Right cardiac atrium (tissue), 5 donors: ENCODE results near the gene SYNPR. TPM values are rescaled to one million over a fixed set of nuclear protein-coding genes. Genes with fewer than 3 reads are reported as not detected.
A peak's percentile ranks its signal among the peaks of the same experiment; 100 is the strongest.
"Not testable (repeated sequence)": the region's sequence is repeated elsewhere in the genome, so short reads cannot be mapped to it uniquely, and the experiment has no call there.

ENCODE experiments used
- ATAC-seq, 2 donors: fragments of 200-7000 bp; cut with Tn5 transposase; one replicate each; pipeline versions ENCODE4 v1.8.0 to v1.9.1; 2020; ENCODE audit warnings: moderate library complexity in 2 of 2, mild to moderate bottlenecking in 1 of 2
- DNase-seq, 3 donors: peaks; one replicate each; pipeline ENCODE4 v3.0.0-alpha.2; 2020
- H3K27ac ChIP-seq: one replicate; pipeline ENCODE4 v1.5.1; 2013; ENCODE audit warnings: mild to moderate bottlenecking, low read length, control low read depth, moderate library complexity
- H3K27me3 ChIP-seq: one replicate; pipeline ENCODE4 v1.6.1; 2013; ENCODE audit not compliant: control insufficient read depth, insufficient read depth
- H3K4me1 ChIP-seq: one replicate; pipeline ENCODE4 v1.6.1; 2013; ENCODE audit warnings: low read length; ENCODE audit not compliant: control insufficient read depth, insufficient read depth
- H3K4me3 ChIP-seq: one replicate; pipeline ENCODE4 v1.5.1; 2013; ENCODE audit warnings: low read length, control low read depth
- H3K9me3 ChIP-seq: one replicate; pipeline ENCODE4 v1.6.1; 2013; ENCODE audit warnings: low read length; ENCODE audit not compliant: control insufficient read depth
- WGBS: extraction: QIAGEN DNeasy Blood & Tissue Kit; methylation state at CpG from one replicate; pipeline ENCODE4 v1.1.7; 2013; 5-methylcytosine and 5-hydroxymethylcytosine counted together
- intact Hi-C, 4 donors: fragments of 100-400 bp; cut with DNase I; formaldehyde crosslinking; loops; one replicate each; pipeline versions ENCODE4 v1.11.0 to v1.14.0; 2022 to 2023
- polyA plus RNA-seq: library from polyadenylated mRNA; stranded (reverse); fragments of 200-250 nt; gene quantifications from one replicate; pipeline ENCODE4 v1.2.3, GENCODE V29; 2013
- total RNA-seq, 4 donors: library from RNA; stranded (reverse); fragmentation: NEBNext Ultra II Directional; extraction: Animal tissue kit (Norgen Biotek cat#: 25700); gene quantifications; one replicate each; pipeline ENCODE4 v1.2.1, GENCODE V29; 2021
- donor health status: healthy with polysubstance abuse.
- donor health status: DM: no; HTN: yes; CAD: no.
- donor health status: DM: no; HTN: no; CAD: no.
- donor health status: DM: no; HTN: yes; CAD: no; lungs with severe emphysema.
- donor health status: DM: yes; HTN: yes; CAD: no.

The SYNPR gene
- total and polyA plus RNA-seq, 5 donors: 3.8 to 14.4 (median 8.2) TPM

DNA sequence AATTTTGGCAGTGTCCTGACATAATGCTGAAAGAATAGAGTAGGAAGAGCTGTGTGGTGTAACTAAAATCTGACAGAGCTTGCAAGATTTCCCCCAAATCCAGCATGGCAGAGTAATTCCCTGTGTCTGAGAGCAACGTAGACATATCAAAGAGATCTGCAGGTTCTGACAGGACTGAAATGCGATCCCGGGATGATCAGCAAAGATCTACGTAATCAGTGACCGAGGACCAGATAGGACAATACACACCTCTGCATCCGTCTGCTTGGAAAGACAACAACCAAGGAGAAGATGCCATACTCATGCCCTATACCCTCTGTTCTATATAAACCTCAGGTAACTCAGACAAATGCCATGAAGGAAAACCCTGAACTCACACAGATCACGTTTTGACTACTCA, 26.6 kb upstream of the SYNPR start:
- intact Hi-C loops: no loop called here
- H3K27ac ChIP-seq: no peak overlapping the region
- H3K4me1 ChIP-seq: no peaks in the 10 kb centered on the region
- H3K9me3 ChIP-seq: no peaks in the 10 kb centered on the region
- H3K27me3 ChIP-seq: no peaks in the 10 kb centered on the region
- 57% methylated on average over 7 of the region's 7 CpGs for WGBS
- DNase-seq (no peak), ATAC-seq (no peak)
- H3K4me3 ChIP-seq: no peak overlapping the region

DNA sequence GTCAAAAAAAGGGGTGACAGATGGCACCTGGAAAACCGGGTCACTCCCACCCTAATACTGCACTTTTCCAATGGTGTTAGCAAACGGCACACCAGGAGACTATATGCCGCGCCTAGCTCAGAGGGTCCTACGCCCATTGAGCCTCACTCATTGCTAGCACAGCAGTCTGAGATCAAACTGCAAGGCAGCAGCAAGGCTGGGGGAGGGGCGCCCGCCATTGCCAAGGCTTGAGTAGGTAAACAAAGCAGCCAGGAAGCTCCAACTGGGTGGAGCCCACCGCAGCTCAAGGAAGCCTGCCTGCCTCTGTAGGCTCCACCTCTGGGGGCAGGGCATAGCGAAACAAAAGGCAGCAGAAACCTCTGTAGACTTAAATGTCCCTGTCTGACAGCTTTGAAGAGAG, 22.3 kb upstream of the SYNPR start:
- DNase-seq, H3K4me3 ChIP-seq, intact Hi-C loops, H3K4me1 ChIP-seq, H3K9me3 ChIP-seq, H3K27me3 ChIP-seq, H3K27ac ChIP-seq, ATAC-seq: not testable (repeated sequence)
- 82% methylated on average over 9 of the region's 9 CpGs for WGBS

DNA sequence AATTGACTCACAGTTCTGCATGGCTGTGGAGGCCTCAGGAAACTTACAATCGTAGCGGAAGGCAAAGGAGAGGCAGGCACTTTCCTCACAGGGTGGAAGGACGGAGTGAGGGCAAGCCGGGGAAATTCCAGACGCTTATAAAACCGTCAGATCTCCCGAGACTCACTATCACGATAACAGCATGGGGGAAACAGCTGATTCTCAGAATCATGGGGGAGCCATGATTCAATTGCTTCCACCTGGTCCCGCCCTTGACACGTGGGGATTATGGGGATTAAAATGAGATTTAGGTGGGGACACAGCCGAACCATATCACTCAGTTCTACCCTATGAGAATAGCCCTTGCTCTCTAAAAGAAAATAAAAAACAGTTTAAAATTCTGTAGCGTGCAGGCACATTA, 13.4 kb upstream of the SYNPR start:
- Histone ChIP-seq H3K27ac (no peak overlapping the region), H3K4me1 (no peaks in the 10 kb centered on the region), H3K4me3 (no peak overlapping the region), H3K9me3 (no peaks in the 10 kb centered on the region), H3K27me3 (no peaks in the 10 kb centered on the region)
- DNase-seq: no peak
- intact Hi-C loops: no loop called here
- no peak for ATAC-seq
- 71% methylated on average over 12 of the region's 12 CpGs for WGBS

DNA sequence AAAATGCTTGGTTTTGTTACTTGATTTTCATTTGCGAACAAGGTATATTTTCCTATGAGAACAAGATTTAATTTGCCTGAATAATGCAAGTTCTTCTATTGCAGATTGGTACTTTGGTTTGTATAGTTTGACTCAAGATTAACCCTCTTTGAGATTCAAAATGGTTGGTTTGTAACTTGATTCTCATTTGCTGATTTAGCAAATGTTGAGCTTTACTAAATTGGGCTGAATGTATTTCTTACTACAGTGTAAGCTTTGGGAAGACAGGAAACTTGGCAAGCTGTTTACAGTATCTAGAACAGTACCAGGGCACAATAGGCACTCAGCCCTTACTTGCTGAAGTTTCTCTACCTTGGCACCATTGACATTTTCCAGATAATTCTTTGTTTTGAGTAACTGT, 3.7 kb upstream of the SYNPR start:
- intact Hi-C loops: no loop called here
- Histone ChIP-seq H3K9me3 (no peaks in the 10 kb centered on the region), H3K4me1 (no peaks in the 10 kb centered on the region), H3K4me3 (no peak overlapping the region), H3K27me3 (no peaks in the 10 kb centered on the region), H3K27ac (no peak overlapping the region)
- no peak for ATAC-seq
- no peak for DNase-seq
- 93% methylated on average over 1 of the region's 1 CpG for WGBS

DNA sequence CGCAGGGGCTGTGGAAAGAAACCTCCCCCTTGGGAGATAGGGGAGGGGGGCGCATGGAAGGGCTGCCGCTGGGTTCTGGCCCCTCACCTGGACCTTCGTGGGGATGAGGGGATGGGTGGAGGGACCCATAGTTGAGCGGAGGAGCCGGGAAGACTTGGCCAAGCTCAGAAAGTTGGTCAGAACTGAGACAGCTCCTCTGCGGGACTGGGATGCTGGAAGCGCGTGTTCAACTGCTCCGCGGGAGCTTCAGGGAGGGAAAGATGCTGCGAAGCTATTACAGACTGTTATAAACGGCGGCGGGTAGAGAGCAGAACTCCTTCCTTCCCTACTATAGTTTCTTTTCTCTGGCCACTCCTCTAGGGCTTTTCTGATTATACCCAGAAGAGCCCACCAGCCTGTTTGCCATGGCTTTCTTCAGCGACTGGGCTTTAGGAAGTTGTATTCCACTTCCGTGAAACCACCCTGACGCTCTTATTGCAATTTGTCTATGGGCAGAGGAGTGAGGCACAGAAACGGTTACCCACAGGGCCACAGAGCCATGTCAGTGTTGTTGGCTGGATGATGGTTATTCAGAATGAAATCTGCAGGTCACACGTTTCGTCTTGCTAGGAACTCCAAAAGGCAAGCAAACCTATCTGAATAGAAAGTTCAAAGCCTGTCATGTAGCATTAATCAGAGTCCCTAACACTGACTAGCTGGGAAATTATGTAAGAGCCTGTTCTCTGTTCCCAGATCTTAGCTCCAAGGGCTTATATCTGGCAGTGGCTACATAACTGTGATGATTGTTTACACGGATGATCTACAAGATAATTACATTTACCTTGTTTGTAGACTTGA, 1.1 kb downstream of the SYNPR start:
- no peak for DNase-seq
- H3K9me3 ChIP-seq: no peaks in the 10 kb centered on the region
- H3K27ac ChIP-seq: no peak overlapping the region
- intact Hi-C loops: no loop called here
- ATAC-seq: peak in 1 of 2 donors; percentile 29
- no peaks in the 10 kb centered on the region for H3K27me3 ChIP-seq
- WGBS: 11% methylated on average over 22 of the region's 22 CpGs
- H3K4me1 ChIP-seq: no peaks in the 10 kb centered on the region
- H3K4me3 ChIP-seq: no peak overlapping the region

DNA sequence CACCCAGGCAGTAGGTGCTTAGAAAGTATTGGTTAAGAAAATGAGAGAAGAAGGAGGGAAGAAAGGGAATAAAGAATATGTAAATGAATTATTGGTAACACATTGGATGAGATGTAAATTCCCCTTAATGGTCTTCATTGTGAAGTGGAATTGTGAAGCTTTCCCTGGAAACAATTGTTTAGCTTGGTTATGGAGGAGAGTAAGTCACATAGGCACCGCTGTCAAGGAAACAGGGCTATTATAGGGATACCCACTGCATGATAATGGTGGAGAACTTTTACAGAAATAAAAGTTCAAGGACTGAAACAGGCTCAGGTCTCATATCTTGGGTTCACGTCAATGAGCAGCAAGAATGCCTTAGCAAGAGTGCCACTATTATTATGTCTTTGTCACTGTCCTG, 9.5 kb downstream of the SYNPR start:
- 92% methylated on average over 2 of the region's 2 CpGs for WGBS
- Histone ChIP-seq H3K9me3 (no peaks in the 10 kb centered on the region), H3K27me3 (no peaks in the 10 kb centered on the region), H3K4me1 (no peaks in the 10 kb centered on the region), H3K4me3 (no peak overlapping the region), H3K27ac (no peak overlapping the region)
- intact Hi-C loops: no loop called here
- DNase-seq (no peak), ATAC-seq (no peak)

DNA sequence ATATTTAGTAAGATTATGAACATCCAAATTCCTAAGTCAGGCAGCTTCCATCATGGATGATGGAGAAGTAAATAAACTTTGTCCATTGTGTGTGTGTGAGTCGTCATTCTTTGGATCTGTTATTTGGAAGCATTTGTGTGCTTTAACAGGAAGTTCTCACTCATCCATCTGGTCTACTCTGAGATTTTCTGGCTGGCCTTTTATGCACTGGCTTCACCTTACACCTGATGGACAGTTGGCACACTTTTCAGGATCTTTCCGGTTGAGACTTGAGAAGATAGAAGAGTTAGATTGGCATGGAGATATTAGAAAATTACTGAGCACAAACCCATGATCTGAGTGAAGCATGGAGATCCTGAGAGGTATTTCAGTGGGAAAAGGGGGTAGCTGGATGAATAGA, 12.6 kb downstream of the SYNPR start:
- 72% methylated on average over 2 of the region's 2 CpGs for WGBS
- H3K4me1 ChIP-seq: no peaks in the 10 kb centered on the region
- no peak overlapping the region for H3K27ac ChIP-seq
- DNase-seq (no peak), ATAC-seq (no peak)
- no peak overlapping the region for H3K4me3 ChIP-seq
- intact Hi-C loops: no loop called here
- H3K27me3 ChIP-seq: no peaks in the 10 kb centered on the region
- H3K9me3 ChIP-seq: no peaks in the 10 kb centered on the region

DNA sequence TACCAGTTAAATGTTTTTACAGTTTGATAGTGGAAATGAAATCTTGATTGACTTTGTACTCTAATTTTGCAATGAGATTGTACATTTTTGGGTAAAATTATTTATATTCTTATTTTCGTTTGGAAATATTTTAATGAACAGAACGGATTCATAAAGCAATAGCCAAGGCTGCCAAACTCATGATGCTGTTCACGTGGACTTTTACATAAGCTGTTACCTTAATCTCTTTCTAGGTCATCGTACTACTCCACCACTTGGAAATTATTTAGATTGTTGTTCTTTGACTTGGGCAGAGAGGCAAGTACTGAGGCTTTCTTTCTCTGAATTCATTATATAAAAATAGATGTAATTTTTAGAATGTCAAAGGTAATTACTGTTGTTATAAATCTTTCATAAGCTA, 16.2 kb downstream of the SYNPR start:
- ATAC-seq (no peak), DNase-seq (no peak)
- Histone ChIP-seq H3K4me1 (no peaks in the 10 kb centered on the region), H3K4me3 (no peak overlapping the region), H3K27me3 (no peaks in the 10 kb centered on the region), H3K27ac (no peak overlapping the region), H3K9me3 (no peaks in the 10 kb centered on the region)
- intact Hi-C loops: no loop called here
- WGBS: 80% methylated on average over 4 of the region's 4 CpGs

DNA sequence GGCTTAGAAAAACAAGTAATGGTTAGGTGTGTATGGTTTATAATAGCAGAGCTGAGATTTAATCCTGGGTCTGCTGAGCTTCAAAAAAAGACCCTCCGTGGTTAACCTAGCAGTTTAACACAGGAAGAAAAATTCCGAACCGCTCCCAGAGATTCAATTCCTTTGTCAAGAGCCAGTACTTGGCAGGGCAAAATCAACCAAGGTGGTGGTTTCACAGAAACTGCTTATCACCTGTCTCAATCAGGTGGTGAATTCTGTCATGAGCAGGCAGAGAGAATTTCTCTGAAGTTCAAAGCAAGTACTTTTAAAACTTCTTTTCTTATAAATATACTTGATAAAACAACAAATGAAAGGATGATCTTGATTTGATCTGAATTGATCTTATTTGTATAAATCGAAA, 17.2 kb downstream of the SYNPR start:
- no peaks in the 10 kb centered on the region for H3K27me3 ChIP-seq
- no peak for ATAC-seq
- H3K4me1 ChIP-seq: no peaks in the 10 kb centered on the region
- no peak overlapping the region for H3K27ac ChIP-seq
- WGBS: 74% methylated on average over 4 of the region's 4 CpGs
- no peaks in the 10 kb centered on the region for H3K9me3 ChIP-seq
- no peak for DNase-seq
- no peak overlapping the region for H3K4me3 ChIP-seq
- intact Hi-C loops: no loop called here

DNA sequence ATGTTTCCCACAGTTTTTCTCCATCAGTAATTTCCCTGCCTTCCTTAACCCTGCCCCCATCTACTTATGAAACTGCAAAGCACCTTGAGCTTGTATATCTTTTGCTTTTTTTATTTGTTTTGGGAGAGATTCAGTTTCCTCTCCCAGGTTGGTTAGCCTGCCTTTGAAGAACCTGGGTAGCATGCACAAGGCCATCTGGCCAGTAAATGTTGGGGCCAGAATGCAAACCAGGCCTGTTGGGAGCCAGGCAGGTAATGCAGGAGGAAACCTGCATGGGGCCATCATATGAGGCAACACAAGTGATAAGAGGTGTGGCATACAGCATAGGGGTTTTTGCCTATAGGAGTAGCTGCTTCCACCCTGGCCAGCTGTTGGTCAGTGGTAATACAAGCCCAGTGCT, 17.7 kb downstream of the SYNPR start:
- intact Hi-C loops: no loop called here
- no peaks in the 10 kb centered on the region for H3K4me1 ChIP-seq
- H3K9me3 ChIP-seq: no peaks in the 10 kb centered on the region
- H3K4me3 ChIP-seq: no peak overlapping the region
- DNase-seq (no peak), ATAC-seq (no peak)
- no peak overlapping the region for H3K27ac ChIP-seq
- no peaks in the 10 kb centered on the region for H3K27me3 ChIP-seq

DNA sequence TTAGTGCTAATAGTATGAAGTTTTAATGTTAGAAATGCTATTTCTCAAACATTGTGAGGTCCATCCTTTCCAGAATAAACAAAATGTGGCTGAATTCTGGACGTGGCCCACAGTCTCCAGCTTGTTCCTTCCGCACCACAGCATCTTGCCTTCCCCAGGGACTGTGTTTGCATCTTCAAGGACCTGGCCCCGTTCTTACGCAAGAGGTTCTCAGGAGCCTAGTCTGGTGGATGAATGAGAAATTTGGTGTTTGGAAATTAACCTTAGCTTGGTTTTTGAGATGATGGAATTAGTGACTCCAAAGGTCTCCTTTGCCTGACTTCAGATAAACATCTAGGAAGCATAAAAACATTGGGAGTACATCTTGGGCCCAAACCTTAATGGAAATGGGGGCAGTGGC, 18.1 kb downstream of the SYNPR start:
- no peak overlapping the region for H3K27ac ChIP-seq
- WGBS: 84% methylated on average over 4 of the region's 4 CpGs
- ATAC-seq (no peak), DNase-seq (no peak)
- H3K4me3 ChIP-seq: no peak overlapping the region
- no peaks in the 10 kb centered on the region for H3K27me3 ChIP-seq
- no peaks in the 10 kb centered on the region for H3K4me1 ChIP-seq
- H3K9me3 ChIP-seq: no peaks in the 10 kb centered on the region
- intact Hi-C loops: no loop called here

DNA sequence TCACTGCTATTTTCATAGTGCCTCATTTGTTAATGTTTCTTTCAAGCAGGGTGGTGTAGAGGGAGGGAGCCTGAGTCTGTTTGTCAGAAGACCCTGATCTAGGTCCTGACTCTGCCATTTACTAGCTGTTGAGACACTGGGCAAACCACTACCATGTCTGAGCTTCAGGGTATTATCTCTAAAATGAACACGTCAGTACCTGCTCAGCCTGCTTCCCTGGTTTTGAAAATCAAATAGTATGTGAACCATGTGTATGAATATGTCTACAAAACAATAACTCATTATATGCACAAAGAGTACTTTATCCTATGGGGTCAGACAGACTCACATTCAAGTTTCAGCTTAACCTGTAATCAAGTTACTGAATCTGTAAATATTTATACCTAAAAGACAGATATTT, 25.1 kb downstream of the SYNPR start:
- ATAC-seq (no peak), DNase-seq (no peak)
- intact Hi-C loops: no loop called here
- 50% methylated on average over 1 of the region's 1 CpG for WGBS
- Histone ChIP-seq H3K9me3 (no peaks in the 10 kb centered on the region), H3K4me3 (no peak overlapping the region), H3K27ac (no peak overlapping the region), H3K4me1 (no peaks in the 10 kb centered on the region), H3K27me3 (no peaks in the 10 kb centered on the region)
